ENCODE data around the gene SEMA6B. TPM values are rescaled to one million over a fixed set of nuclear protein-coding genes. Genes with fewer than 3 reads are reported as not detected.
"Not testable (repeated sequence)": the region's sequence is repeated elsewhere in the genome, so short reads cannot be mapped to it uniquely, and the experiment has no call there.

The SEMA6B gene
- total and polyA plus RNA-seq, 10 of the 15 experiments (the other 5 are each of a cell fraction or from before 2014, with no cell fraction given) = 0.13 TPM; not detected in 9

DNA sequence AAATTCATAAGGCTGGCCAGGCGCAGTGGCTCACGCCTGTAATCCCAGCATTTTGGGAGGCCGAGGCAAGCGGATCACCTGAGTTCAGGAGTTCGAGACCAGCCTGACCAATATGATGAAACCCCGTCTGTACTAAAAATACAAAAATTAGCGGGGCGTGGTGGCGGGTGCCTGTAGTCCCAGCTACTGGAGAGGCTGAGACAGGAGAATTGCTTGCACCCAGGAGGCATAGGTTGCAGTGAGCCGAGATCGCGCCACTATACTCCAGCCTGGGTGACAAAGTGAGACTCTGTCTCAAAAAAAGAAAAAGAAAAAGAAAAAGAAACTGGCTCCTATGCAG is 17.7 kb downstream of the SEMA6B start:
- BruUV-seq (replicated peaks); POLR2A ChIA-PET; FAIRE-seq; H4K20me1 ChIP-seq (ENCODE audit: control insufficient read depth, insufficient read depth); in situ Hi-C loops (cut with MboI); H3K9me3 ChIP-seq (replicated peaks; ENCODE audit: control insufficient read depth, insufficient read depth, low read length); ATAC-seq; H3K36me3 ChIP-seq (ENCODE audit: control insufficient read depth in 2 of 2, insufficient read depth in 2 of 2, low read length in 1 of 2); H3K4me3 ChIP-seq; H3K27me3 ChIP-seq (replicated peaks in 1 of 2; ENCODE audit: control insufficient read depth in 2 of 2, insufficient read depth in 2 of 2, low read length in 1 of 2); H3K79me2 ChIP-seq (ENCODE audit: control insufficient read depth, insufficient read depth, low read length); intact Hi-C loops (cut with micrococcal nuclease; ENCODE audit: unreplicated experiment); H2AFZ ChIP-seq (ENCODE audit: control insufficient read depth, low read depth, low read length); DNase-seq (ENCODE audit: low read depth, low spot score); H3K27ac ChIP-seq (ENCODE audit: control insufficient read depth, insufficient read depth); H3K9ac ChIP-seq (ENCODE audit: control insufficient read depth, insufficient read depth, low read length); H3K4me2 ChIP-seq (ENCODE audit: control insufficient read depth, insufficient read depth); RAD21 ChIA-PET (ENCODE audit: unreplicated experiment): not testable (repeated sequence)
- SMC1A ChIA-PET (ENCODE audit: uncharacterized antibody, unreplicated experiment) = interaction anchor here (1.4 kb wide), 1 partner anchor 17 kb away, joined by 4 read pairs; no protein-coding TSS in a partner anchor
- peaks cover 12% of the 10 kb centered on the region for H3K4me1 ChIP-seq (ENCODE audit: control insufficient read depth, insufficient read depth, low read length)
- 78% methylated on average over 12 of the region's 12 CpGs for WGBS (ENCODE audit: insufficient coverage, insufficient replicate concordance, low lambda C conversion rate, missing lambda C conversion rate)
- CTCF ChIA-PET = interaction anchor here (1.2 to 4.8 kb wide), 3 partner anchors 17 to 92 kb away, joined by 4 to 44 read pairs (median 4); no protein-coding TSS in a partner anchor

DNA sequence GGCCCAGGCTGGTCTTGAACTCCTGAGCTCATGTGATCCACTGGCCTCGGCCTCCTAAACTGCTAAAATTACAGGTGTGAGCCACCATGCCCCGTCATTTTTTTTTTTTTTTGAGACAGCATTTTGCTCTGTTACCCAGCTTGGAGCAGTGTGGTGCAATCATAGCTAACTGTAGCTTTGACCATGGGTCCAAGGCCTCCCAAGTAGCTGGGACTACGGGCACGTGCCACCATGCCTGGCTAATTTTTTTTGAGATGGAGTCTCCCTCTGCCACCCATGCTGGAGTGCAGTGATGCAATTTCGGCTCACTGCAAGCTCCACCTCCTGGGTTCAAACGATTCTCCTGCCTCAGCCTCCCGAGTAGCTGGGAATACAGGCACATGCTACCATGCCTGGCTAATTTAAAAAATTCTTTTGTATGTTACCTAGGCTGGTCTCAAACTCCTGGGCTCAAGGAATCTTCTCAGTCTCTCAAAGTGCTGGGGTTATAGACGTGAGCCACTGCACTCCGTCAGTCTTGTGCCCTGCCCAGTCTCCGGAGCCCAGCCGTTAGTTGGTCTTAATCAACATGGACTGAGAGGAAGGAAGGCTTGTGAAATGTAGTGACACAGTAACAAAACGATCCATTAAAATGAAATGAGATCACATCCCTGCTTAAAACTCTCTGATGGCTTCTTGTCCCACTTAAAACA is 18.2 kb downstream of the SEMA6B start:
- H3K9ac ChIP-seq (ENCODE audit: control insufficient read depth, insufficient read depth, low read length) = no peak overlapping the region
- 68% methylated on average over 12 of the region's 12 CpGs for WGBS (ENCODE audit: insufficient coverage, insufficient replicate concordance, low lambda C conversion rate, missing lambda C conversion rate)
- CTCF ChIA-PET = interaction anchor here (0.7 to 4.8 kb wide), 7 partner anchors 16 to 183 kb away, joined by 3 to 44 read pairs (median 4); no protein-coding TSS in a partner anchor
- BruUV-seq (replicated peaks) = no TSS peak
- peaks cover 12% of the 10 kb centered on the region for H3K4me1 ChIP-seq (ENCODE audit: control insufficient read depth, insufficient read depth, low read length)
- in situ Hi-C loops (cut with MboI) = no loop called here
- H3K27ac ChIP-seq (ENCODE audit: control insufficient read depth, insufficient read depth) = no peak overlapping the region
- intact Hi-C loops (cut with micrococcal nuclease; ENCODE audit: unreplicated experiment) = no loop called here
- H3K79me2 ChIP-seq (ENCODE audit: control insufficient read depth, insufficient read depth, low read length) = no peaks in the 10 kb centered on the region
- no peak for DNase-seq (ENCODE audit: low read depth, low spot score)
- H4K20me1 ChIP-seq (ENCODE audit: control insufficient read depth, insufficient read depth) = no peaks in the 10 kb centered on the region
- POLR2A ChIA-PET = interaction anchor here (0.7 kb wide), 1 partner anchor 472 kb away, joined by 3 read pairs; no protein-coding TSS in a partner anchor
- ATAC-seq = no peak
- no peak overlapping the region for H3K4me2 ChIP-seq (ENCODE audit: control insufficient read depth, insufficient read depth)
- no peak for FAIRE-seq
- H3K36me3 ChIP-seq (ENCODE audit: control insufficient read depth in 2 of 2, insufficient read depth in 2 of 2, low read length in 1 of 2) = no peaks in the 10 kb centered on the region
- H2AFZ ChIP-seq (ENCODE audit: control insufficient read depth, low read depth, low read length) = no peak overlapping the region
- H3K4me3 ChIP-seq = no peak overlapping the region
- no peaks in the 10 kb centered on the region for H3K27me3 ChIP-seq (replicated peaks in 1 of 2; ENCODE audit: control insufficient read depth in 2 of 2, insufficient read depth in 2 of 2, low read length in 1 of 2)
- peaks cover 2% of the 10 kb centered on the region; the same call in 2 of the 3 replicates for H3K9me3 ChIP-seq (replicated peaks; ENCODE audit: control insufficient read depth, insufficient read depth, low read length)
- RAD21 ChIA-PET (ENCODE audit: unreplicated experiment) = no interaction called here
- SMC1A ChIA-PET (ENCODE audit: uncharacterized antibody, unreplicated experiment) = interaction anchor here (0.6 to 1.4 kb wide), 3 partner anchors 16 to 1431 kb away, joined by 3 to 4 read pairs (median 4); no protein-coding TSS in a partner anchor
- TF ChIP-seq, protein P1, sequence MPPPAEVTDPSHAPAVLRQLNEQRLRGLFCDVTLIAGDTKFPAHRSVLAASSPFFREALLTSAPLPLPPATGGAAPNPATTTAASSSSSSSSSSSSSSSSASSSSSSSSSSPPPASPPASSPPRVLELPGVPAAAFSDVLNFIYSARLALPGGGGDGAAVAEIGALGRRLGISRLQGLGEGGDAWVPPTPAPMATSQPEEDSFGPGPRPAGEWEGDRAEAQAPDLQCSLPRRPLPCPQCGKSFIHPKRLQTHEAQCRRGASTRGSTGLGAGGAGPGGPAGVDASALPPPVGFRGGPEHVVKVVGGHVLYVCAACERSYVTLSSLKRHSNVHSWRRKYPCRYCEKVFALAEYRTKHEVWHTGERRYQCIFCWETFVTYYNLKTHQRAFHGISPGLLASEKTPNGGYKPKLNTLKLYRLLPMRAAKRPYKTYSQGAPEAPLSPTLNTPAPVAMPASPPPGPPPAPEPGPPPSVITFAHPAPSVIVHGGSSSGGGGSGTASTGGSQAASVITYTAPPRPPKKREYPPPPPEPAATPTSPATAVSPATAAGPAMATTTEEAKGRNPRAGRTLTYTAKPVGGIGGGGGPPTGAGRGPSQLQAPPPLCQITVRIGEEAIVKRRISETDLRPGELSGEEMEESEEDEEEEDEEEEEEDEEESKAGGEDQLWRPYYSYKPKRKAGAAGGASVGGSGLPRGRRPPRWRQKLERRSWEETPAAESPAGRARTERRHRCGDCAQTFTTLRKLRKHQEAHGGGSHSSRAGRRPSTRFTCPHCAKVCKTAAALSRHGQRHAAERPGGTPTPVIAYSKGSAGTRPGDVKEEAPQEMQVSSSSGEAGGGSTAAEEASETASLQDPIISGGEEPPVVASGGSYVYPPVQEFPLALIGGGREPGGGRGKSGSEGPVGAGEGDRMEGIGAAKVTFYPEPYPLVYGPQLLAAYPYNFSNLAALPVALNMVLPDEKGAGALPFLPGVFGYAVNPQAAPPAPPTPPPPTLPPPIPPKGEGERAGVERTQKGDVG (CRISPR knock-in tag; IDR thresholded peaks at IDR 0.05) = no peak
- TF ChIP-seq, protein P2, sequence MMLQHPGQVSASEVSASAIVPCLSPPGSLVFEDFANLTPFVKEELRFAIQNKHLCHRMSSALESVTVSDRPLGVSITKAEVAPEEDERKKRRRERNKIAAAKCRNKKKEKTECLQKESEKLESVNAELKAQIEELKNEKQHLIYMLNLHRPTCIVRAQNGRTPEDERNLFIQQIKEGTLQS (IDR thresholded peaks at IDR 0.05; ENCODE audit: borderline replicate concordance, extremely low read depth, low read depth, low read length) = no peak
- no peak for TF ChIP-seq CHD1 (IDR thresholded peaks at IDR 0.05; ENCODE audit: low read depth, low read length)
- no peak for TF ChIP-seq PAX8 (IDR thresholded peaks at IDR 0.05)
- no peak for TF ChIP-seq CHD2 (IDR thresholded peaks at IDR 0.05; ENCODE audit: borderline replicate concordance, low read depth, low read length)
- TF ChIP-seq JUNB (IDR thresholded peaks at IDR 0.05) = no peak
- TF ChIP-seq POLR2A (IDR thresholded peaks at IDR 0.05; ENCODE audit: low read depth, low read length) = no peak
- no peak for TF ChIP-seq GABPA (IDR thresholded peaks at IDR 0.05; ENCODE audit: low read depth)
- TF ChIP-seq, protein P3, sequence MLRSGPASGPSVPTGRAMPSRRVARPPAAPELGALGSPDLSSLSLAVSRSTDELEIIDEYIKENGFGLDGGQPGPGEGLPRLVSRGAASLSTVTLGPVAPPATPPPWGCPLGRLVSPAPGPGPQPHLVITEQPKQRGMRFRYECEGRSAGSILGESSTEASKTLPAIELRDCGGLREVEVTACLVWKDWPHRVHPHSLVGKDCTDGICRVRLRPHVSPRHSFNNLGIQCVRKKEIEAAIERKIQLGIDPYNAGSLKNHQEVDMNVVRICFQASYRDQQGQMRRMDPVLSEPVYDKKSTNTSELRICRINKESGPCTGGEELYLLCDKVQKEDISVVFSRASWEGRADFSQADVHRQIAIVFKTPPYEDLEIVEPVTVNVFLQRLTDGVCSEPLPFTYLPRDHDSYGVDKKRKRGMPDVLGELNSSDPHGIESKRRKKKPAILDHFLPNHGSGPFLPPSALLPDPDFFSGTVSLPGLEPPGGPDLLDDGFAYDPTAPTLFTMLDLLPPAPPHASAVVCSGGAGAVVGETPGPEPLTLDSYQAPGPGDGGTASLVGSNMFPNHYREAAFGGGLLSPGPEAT (IDR thresholded peaks at IDR 0.05; ENCODE audit: low read depth) = no peak

All from GM12878 (cell line).